ENCODE data around the gene RAB30. TPM values are rescaled to one million over a fixed set of nuclear protein-coding genes. Genes with fewer than 3 reads are reported as not detected.

Gene RAB30
- total RNA-seq, 2 experiments from 2014 or later, result 76.2 to 79.2 TPM

GRCh38 chr11:82976786-82977185, 94.9 kb downstream of the RAB30 start:
- H3K9me3 ChIP-seq (ENCODE audit: control insufficient read depth in 1 of 2, insufficient read depth in 1 of 2, low read length in 2 of 2), result no peaks in the 10 kb centered on the region
- no peaks in the 10 kb centered on the region for H3K4me1 ChIP-seq (ENCODE audit: insufficient read depth, low read length)
- no peak overlapping the region for H3K4me3 ChIP-seq (ENCODE audit: low read length)
- no peak for ATAC-seq (ENCODE audit: poor library complexity)
- Mint-ChIP-seq H3K27me3 (no peaks in the 10 kb centered on the region), H3K27ac (no peak overlapping the region), H3K9me3 (peaks cover 3% of the 10 kb centered on the region), H3K36me3 (ENCODE audit: low read depth) (peaks cover 19% of the 10 kb centered on the region), H3K4me3 (no peak overlapping the region), H3K4me1 (ENCODE audit: low read depth) (peaks cover 33% of the 10 kb centered on the region)
- H3K27me3 ChIP-seq (ENCODE audit: control insufficient read depth in 1 of 2, insufficient read depth in 2 of 2, low read length in 2 of 2), result no peaks in the 10 kb centered on the region
- ChIA-PET POLR2A (no interaction called here), CTCF (no interaction called here)
- H3K36me3 ChIP-seq (ENCODE audit: insufficient read depth, low read length), result no peaks in the 10 kb centered on the region
- DNase-seq, result no peak
- TF ChIP-seq, protein P1, sequence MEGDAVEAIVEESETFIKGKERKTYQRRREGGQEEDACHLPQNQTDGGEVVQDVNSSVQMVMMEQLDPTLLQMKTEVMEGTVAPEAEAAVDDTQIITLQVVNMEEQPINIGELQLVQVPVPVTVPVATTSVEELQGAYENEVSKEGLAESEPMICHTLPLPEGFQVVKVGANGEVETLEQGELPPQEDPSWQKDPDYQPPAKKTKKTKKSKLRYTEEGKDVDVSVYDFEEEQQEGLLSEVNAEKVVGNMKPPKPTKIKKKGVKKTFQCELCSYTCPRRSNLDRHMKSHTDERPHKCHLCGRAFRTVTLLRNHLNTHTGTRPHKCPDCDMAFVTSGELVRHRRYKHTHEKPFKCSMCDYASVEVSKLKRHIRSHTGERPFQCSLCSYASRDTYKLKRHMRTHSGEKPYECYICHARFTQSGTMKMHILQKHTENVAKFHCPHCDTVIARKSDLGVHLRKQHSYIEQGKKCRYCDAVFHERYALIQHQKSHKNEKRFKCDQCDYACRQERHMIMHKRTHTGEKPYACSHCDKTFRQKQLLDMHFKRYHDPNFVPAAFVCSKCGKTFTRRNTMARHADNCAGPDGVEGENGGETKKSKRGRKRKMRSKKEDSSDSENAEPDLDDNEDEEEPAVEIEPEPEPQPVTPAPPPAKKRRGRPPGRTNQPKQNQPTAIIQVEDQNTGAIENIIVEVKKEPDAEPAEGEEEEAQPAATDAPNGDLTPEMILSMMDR (IDR thresholded peaks at IDR 0.05), result no peak
- H3K27ac ChIP-seq (ENCODE audit: low read depth in 1 of 2, low read length in 2 of 2), result no peak overlapping the region
- intact Hi-C loops (cut with DNase I, micrococcal nuclease), result no loop called here

GRCh38 chr11:82975882-82976281, 95.8 kb downstream of the RAB30 start:
- peaks cover 10% of the 10 kb centered on the region for H3K36me3 Mint-ChIP-seq (ENCODE audit: low read depth)
- peaks cover 3% of the 10 kb centered on the region for H3K9me3 Mint-ChIP-seq
- Histone ChIP-seq H3K4me1 (ENCODE audit: insufficient read depth, low read length) (peaks cover 5% of the 10 kb centered on the region), H3K9me3 (ENCODE audit: control insufficient read depth in 1 of 2, insufficient read depth in 1 of 2, low read length in 2 of 2) (peaks cover 0 to 2% of the 10 kb centered on the region in 2 experiments), H3K4me3 (ENCODE audit: low read length) (no peak overlapping the region), H3K27ac (ENCODE audit: low read depth in 1 of 2, low read length in 2 of 2) (no peak overlapping the region), H3K36me3 (ENCODE audit: insufficient read depth, low read length) (no peaks in the 10 kb centered on the region), H3K27me3 (ENCODE audit: control insufficient read depth in 1 of 2, insufficient read depth in 2 of 2, low read length in 2 of 2) (no peaks in the 10 kb centered on the region)
- H3K4me1 Mint-ChIP-seq (ENCODE audit: low read depth), result peaks cover 42% of the 10 kb centered on the region
- TF ChIP-seq, protein P1 (IDR thresholded peaks at IDR 0.05), result no peak
- intact Hi-C loops (cut with DNase I, micrococcal nuclease), result no loop called here
- H3K27me3 Mint-ChIP-seq, result no peaks in the 10 kb centered on the region
- no peak overlapping the region for H3K27ac Mint-ChIP-seq
- no peak overlapping the region for H3K4me3 Mint-ChIP-seq
- ChIA-PET CTCF (interaction anchor here (0.6 to 1.4 kb wide), 3 partner anchors 15 to 109 kb away, joined by 3 to 5 read pairs (median 4); no protein-coding TSS in a partner anchor), POLR2A (interaction anchor here (0.7 to 1.4 kb wide), 3 partner anchors 11 to 55 kb away, joined by 3 to 5 read pairs (median 4); no protein-coding TSS in a partner anchor)
- no peak for ATAC-seq (ENCODE audit: poor library complexity)
- DNase-seq, result no peak

GRCh38 chr11:82974851-82975250, 96.8 kb downstream of the RAB30 start:
- H3K4me1 ChIP-seq (ENCODE audit: insufficient read depth, low read length), result peaks cover 6% of the 10 kb centered on the region
- Mint-ChIP-seq H3K9me3 (peaks cover 3% of the 10 kb centered on the region), H3K27ac (no peak overlapping the region), H3K27me3 (no peaks in the 10 kb centered on the region), H3K4me3 (no peak overlapping the region), H3K4me1 (ENCODE audit: low read depth) (peaks cover 46% of the 10 kb centered on the region), H3K36me3 (ENCODE audit: low read depth) (peaks cover 6% of the 10 kb centered on the region)
- TF ChIP-seq, protein P1 (IDR thresholded peaks at IDR 0.05), result no peak
- H3K9me3 ChIP-seq (ENCODE audit: control insufficient read depth in 1 of 2, insufficient read depth in 1 of 2, low read length in 2 of 2), result peaks cover 0 to 6% of the 10 kb centered on the region in 2 experiments
- ATAC-seq (ENCODE audit: poor library complexity) (no peak), DNase-seq (no peak)
- no peak overlapping the region for H3K4me3 ChIP-seq (ENCODE audit: low read length)
- intact Hi-C loops (cut with DNase I, micrococcal nuclease), result loop anchor here in 1 of 2 experiments (5.0 kb wide), 1 partner anchor 182 kb away; the partner anchor contains the start of gene PCF11
- CTCF ChIA-PET, result interaction anchor here (1.4 kb wide), 1 partner anchor 108 kb away, joined by 5 read pairs; no protein-coding TSS in a partner anchor
- H3K27ac ChIP-seq (ENCODE audit: low read depth in 1 of 2, low read length in 2 of 2), result no peak overlapping the region
- POLR2A ChIA-PET, result interaction anchor here (1.4 kb wide), 2 partner anchors 10 to 14 kb away, joined by 4 to 5 read pairs; no protein-coding TSS in a partner anchor
- no peaks in the 10 kb centered on the region for H3K36me3 ChIP-seq (ENCODE audit: insufficient read depth, low read length)
- no peaks in the 10 kb centered on the region for H3K27me3 ChIP-seq (ENCODE audit: control insufficient read depth in 1 of 2, insufficient read depth in 2 of 2, low read length in 2 of 2)
